HL-60 (cell line): ENCODE data around the gene GRIP2.

Experiments used
- CTCF ChIP-seq: IDR thresholded peaks from one replicate; pipeline ENCODE4 v1.5.1; 2011; ENCODE audit warnings: low read length, control low read depth, inconsistent platforms; ENCODE audit not compliant: insufficient read depth
- GABPA ChIP-seq: IDR thresholded peaks from 2 replicates; pipeline ENCODE4 v1.6.1; 2012; ENCODE audit warnings: low read depth
- POLR2AphosphoS5 ChIP-seq: IDR thresholded peaks from 2 replicates; pipeline ENCODE4 v1.6.1; 2012; ENCODE audit warnings: low read depth
- REST ChIP-seq: IDR thresholded peaks from 2 replicates; pipeline ENCODE4 v1.6.1; 2012; ENCODE audit warnings: low read depth; ENCODE audit not compliant: insufficient replicate concordance

GRCh38 chr3:14446988-14447570 is 93.1 kb downstream of the GRIP2 start:
- TF ChIP-seq CTCF (no peak), REST (no peak), POLR2AphosphoS5 (no peak), GABPA (no peak)
